ENCODE measurements around the gene INTS2.
"Not testable (repeated sequence)": the region's sequence is repeated elsewhere in the genome, so short reads cannot be mapped to it uniquely, and the experiment has no call there.

INTS2 gene

GRCh38 chr17:61895391-61895790, 32.4 kb downstream of the INTS2 start:
- DNase-seq: no peak

GRCh38 chr17:61894310-61894709, 33.5 kb downstream of the INTS2 start:
- DNase-seq: not testable (repeated sequence)

GRCh38 chr17:61887733-61888132, 40.0 kb downstream of the INTS2 start:
- DNase-seq: not testable (repeated sequence)

GRCh38 chr17:61885865-61886264, 41.9 kb downstream of the INTS2 start:
- not testable (repeated sequence) for DNase-seq

GRCh38 chr17:61884864-61885263, 42.9 kb downstream of the INTS2 start:
- DNase-seq: no peak

- DNase-seq: no peak
These were observed 47.1 kb downstream of the INTS2 start for GRCh38 chr17:61880589-61881102.

GRCh38 chr17:61878984-61879612, 48.7 kb downstream of the INTS2 start:
- no peak for DNase-seq

- no peak for DNase-seq
These were observed 49.3 kb downstream of the INTS2 start for GRCh38 chr17:61878520-61878919.

GRCh38 chr17:61877837-61878236, 49.9 kb downstream of the INTS2 start:
- no peak for DNase-seq

GRCh38 chr17:61875804-61876203, 52.0 kb downstream of the INTS2 start:
- no peak for DNase-seq

GRCh38 chr17:61875285-61875684, 52.5 kb downstream of the INTS2 start:
- no peak for DNase-seq

- DNase-seq: no peak
These were observed 53.7 kb downstream of the INTS2 start for GRCh38 chr17:61874075-61874474.

- no peak for DNase-seq
These were observed 55.7 kb downstream of the INTS2 start for GRCh38 chr17:61872099-61872498.

- no peak for DNase-seq
These were observed 58.6 kb downstream of the INTS2 start for GRCh38 chr17:61869138-61869537.

GRCh38 chr17:61868074-61868473, 59.7 kb downstream of the INTS2 start:
- DNase-seq: no peak

GRCh38 chr17:61867033-61867432, 60.7 kb downstream of the INTS2 start:
- DNase-seq: no peak

- no peak for DNase-seq
These were observed 64.0 kb downstream of the INTS2 start for GRCh38 chr17:61863801-61864126.

- DNase-seq: peak; percentile 84
These were observed 64.6 kb downstream of the INTS2 start, which contains the start of gene BRIP1 for GRCh38 chr17:61862975-61863800. Gene BRIP1, minus strand, starts transcription at chr17:61863528. Its CDS starts 1,989 bp downstream, at chr17:61861539.

GRCh38 chr17:61862105-61862574, 65.6 kb downstream of the INTS2 start:
- DNase-seq: no peak

GRCh38 chr17:61860397-61860796, 67.4 kb downstream of the INTS2 start:
- not testable (repeated sequence) for DNase-seq

- DNase-seq: no peak
These were observed 71.7 kb downstream of the INTS2 start for GRCh38 chr17:61856035-61856434.

- DNase-seq: no peak
These were observed 74.9 kb downstream of the INTS2 start for GRCh38 chr17:61852857-61853256.

GRCh38 chr17:61849674-61850073, 78.1 kb downstream of the INTS2 start:
- no peak for DNase-seq

GRCh38 chr17:61848896-61849295, 78.9 kb downstream of the INTS2 start:
- no peak for DNase-seq

Data from DMS79 (cell line).